Inflammatory macrophage treated with lipopolysaccharide for 1 hour (primary cell): ENCODE data around the gene LRCH3.
"Not testable (repeated sequence)": the region's sequence is repeated elsewhere in the genome, so short reads cannot be mapped to it uniquely, and the experiment has no call there.

ENCODE experiments used
- DNase-seq, 2 donors: peaks; one replicate each; pipeline ENCODE4 v3.0.0-alpha.2; 2020 to 2022

LRCH3 gene

GRCh38 chr3:197837282-197837681 is 46.2 kb downstream of the LRCH3 start:
- DNase-seq = no peak

GRCh38 chr3:197841789-197842188 is 50.7 kb downstream of the LRCH3 start:
- no peak for DNase-seq

GRCh38 chr3:197846491-197846890 is 55.4 kb downstream of the LRCH3 start:
- no peak for DNase-seq

- peak; percentile 65 to 67 for DNase-seq
Measured at GRCh38 chr3:197847866-197848401, 56.9 kb downstream of the LRCH3 start.

- DNase-seq = no peak
Measured at GRCh38 chr3:197854596-197855343, 63.7 kb downstream of the LRCH3 start.

GRCh38 chr3:197855571-197855970 is 64.5 kb downstream of the LRCH3 start:
- no peak for DNase-seq

GRCh38 chr3:197856199-197856816 is 65.3 kb downstream of the LRCH3 start:
- no peak for DNase-seq

- DNase-seq = peak in 1 of 2 donors; percentile 20
Measured at GRCh38 chr3:197858133-197858532, 67.1 kb downstream of the LRCH3 start.

GRCh38 chr3:197858598-197858997 is 67.5 kb downstream of the LRCH3 start:
- no peak for DNase-seq

- no peak for DNase-seq
Measured at GRCh38 chr3:197866035-197866434, 75.0 kb downstream of the LRCH3 start.

- no peak for DNase-seq
Measured at GRCh38 chr3:197873329-197873728, 82.3 kb downstream of the LRCH3 start.

GRCh38 chr3:197874064-197874463 is 83.0 kb downstream of the LRCH3 start:
- DNase-seq = no peak

GRCh38 chr3:197874653-197875052 is 83.6 kb downstream of the LRCH3 start:
- DNase-seq = no peak

- no peak for DNase-seq
Measured at GRCh38 chr3:197877902-197878301, 86.8 kb downstream of the LRCH3 start.

- DNase-seq = peak; percentile 87 to 94
Measured at GRCh38 chr3:197878427-197878826, 87.4 kb downstream of the LRCH3 start.

- DNase-seq = no peak
Measured at GRCh38 chr3:197880491-197881269, 89.6 kb downstream of the LRCH3 start.

GRCh38 chr3:197881270-197881969 is 90.4 kb downstream of the LRCH3 start:
- no peak for DNase-seq

- no peak for DNase-seq
Measured at GRCh38 chr3:197881970-197882338, 90.9 kb downstream of the LRCH3 start.

GRCh38 chr3:197882586-197882985 is 91.5 kb downstream of the LRCH3 start:
- peak; percentile 47 to 50 for DNase-seq

- no peak for DNase-seq
Measured at GRCh38 chr3:197883541-197883940, 92.5 kb downstream of the LRCH3 start.

GRCh38 chr3:197884330-197884729 is 93.3 kb downstream of the LRCH3 start:
- not testable (repeated sequence) for DNase-seq

- DNase-seq = not testable (repeated sequence)
Measured at GRCh38 chr3:197886052-197886451, 95.0 kb downstream of the LRCH3 start.
